Caco-2 (cell line): ENCODE measurements around the gene FGF12. TPM values are rescaled to one million over a fixed set of nuclear protein-coding genes. Genes with fewer than 3 reads are reported as not detected.

Source experiments
- BruUV-seq: library from RNA; stranded (reverse); fragments of 400-500 nt; replicated peaks from 2 replicates; lab custom pipeline; 2021; lab: Mats Ljungman, UMichigan
- CTCF ChIA-PET: fragments of 300-600 bp; sonication (Branson Sonifier 250); formaldehyde crosslinking; loops from one replicate; lab custom pipeline; 2022; ENCODE audit warnings: antibody characterized with exemption; lab: Charles Lee
- POLR2A ChIA-PET: fragments of 300-600 bp; sonication (Branson Sonifier 250); formaldehyde crosslinking; loops from one replicate; lab custom pipeline; 2022; ENCODE audit warnings: antibody characterized with exemption; lab: Charles Lee
- DNase-seq, 2 experiments: peaks; one replicate each; pipeline versions ENCODE4 v3.0.0 to v3.0.0-alpha.2; 2020 to 2022
- H3K27me3 ChIP-seq: replicated peaks from 2 replicates; pipeline ENCODE4 v1.6.0; 2011; ENCODE audit warnings: low read length; ENCODE audit not compliant: control insufficient read depth, insufficient read depth
- H3K36me3 ChIP-seq: 2 replicates; pipeline ENCODE4 v1.5.1; 2011; ENCODE audit warnings: low read length; ENCODE audit not compliant: control insufficient read depth, insufficient read depth
- H3K4me1 ChIP-seq: fragments of 250-450 bp; sonication (Bioruptor Pico); 2 replicates; pipeline ENCODE4 v1.5.1; 2020; ENCODE audit warnings: mild to moderate bottlenecking
- H3K4me3 ChIP-seq: 2 replicates; pipeline ENCODE4 v1.5.1; 2011; ENCODE audit warnings: low read depth, mild to moderate bottlenecking, control low read depth, low read length
- H3K9me3 ChIP-seq: fragments of 250-450 bp; sonication (Bioruptor Pico); 2 replicates; pipeline ENCODE4 v1.5.1; 2020; ENCODE audit warnings: mild to moderate bottlenecking, moderate library complexity
- H3K27ac Mint-ChIP-seq: one replicate; pipeline ENCODE4 v1.8.0; 2022; ENCODE audit warnings: mixed read lengths; ENCODE audit not compliant: unreplicated experiment
- H3K27me3 Mint-ChIP-seq: one replicate; pipeline ENCODE4 v1.8.0; 2022; ENCODE audit warnings: mixed read lengths; ENCODE audit not compliant: insufficient read depth, unreplicated experiment
- H3K36me3 Mint-ChIP-seq: one replicate; pipeline ENCODE4 v1.8.0; 2022; ENCODE audit warnings: mild to moderate bottlenecking, mixed read lengths; ENCODE audit not compliant: insufficient read depth, unreplicated experiment
- H3K4me1 Mint-ChIP-seq: one replicate; pipeline ENCODE4 v1.8.0; 2022; ENCODE audit warnings: low read depth, mixed read lengths; ENCODE audit not compliant: unreplicated experiment
- H3K4me3 Mint-ChIP-seq: one replicate; pipeline ENCODE4 v1.8.0; 2022; ENCODE audit warnings: mild to moderate bottlenecking, moderate library complexity, mixed read lengths; ENCODE audit not compliant: unreplicated experiment
- H3K9me3 Mint-ChIP-seq: one replicate; pipeline ENCODE4 v1.8.0; 2022; ENCODE audit warnings: mixed read lengths; ENCODE audit not compliant: unreplicated experiment
- CTCF ChIP-seq, 2 experiments: fragments of 200-600 bp in 1 of 2; IDR thresholded peaks; 1 replicate in 1 of 2; 2 replicates in 1 of 2; pipeline versions ENCODE4 v1.5.1 to v1.8.0; 2011 to 2022; ENCODE audit warnings: antibody characterized with exemption in 1 of 2, control low read depth in 1 of 2, inconsistent platforms in 1 of 2, low read depth in 1 of 2, low read length in 1 of 2, mild to moderate bottlenecking in 1 of 2, moderate library complexity in 1 of 2; ENCODE audit not compliant: insufficient read depth in 1 of 2, severe bottlenecking in 1 of 2, unreplicated experiment in 1 of 2
- intact Hi-C: fragments of 100-400 bp; cut with micrococcal nuclease; formaldehyde crosslinking; loops from one replicate; pipeline ENCODE4 v1.10.0; 2022; ENCODE audit not compliant: unreplicated experiment
- total RNA-seq: library from RNA; stranded (reverse); gene quantifications from 2 replicates; pipeline ENCODE4 v1.2.3, GENCODE V29; 2022

The FGF12 gene
- total RNA-seq, 1 experiment from 2014 or later = 0.41 TPM

GRCh38 chr3:192422997-192423342, 304.4 kb downstream of the FGF12 start:
- ChIA-PET CTCF (interaction anchor here (2.0 kb wide), 1 partner anchor 21 kb away, joined by 10 read pairs; no protein-coding TSS in a partner anchor), POLR2A (no interaction called here)
- intact Hi-C loops = loop anchor here (1.0 kb wide), 1 partner anchor 1006 kb away; no protein-coding TSS in a partner anchor
- H3K4me1 ChIP-seq = no peaks in the 10 kb centered on the region; the same call in 1 of the 2 replicates
- H3K27me3 ChIP-seq = no peaks in the 10 kb centered on the region
- Mint-ChIP-seq H3K9me3 (no peaks in the 10 kb centered on the region), H3K36me3 (no peaks in the 10 kb centered on the region), H3K27me3 (peaks cover 3% of the 10 kb centered on the region), H3K4me1 (no peaks in the 10 kb centered on the region), H3K27ac (no peak overlapping the region), H3K4me3 (no peak overlapping the region)
- no peak for DNase-seq
- no peak for TF ChIP-seq CTCF (IDR thresholded peaks at IDR 0.05; ENCODE audit: insufficient read depth in 1 of 2, low read depth in 1 of 2, low read length in 1 of 2, severe bottlenecking in 1 of 2, unreplicated experiment in 1 of 2)
- no peaks in the 10 kb centered on the region for H3K36me3 ChIP-seq
- no peaks in the 10 kb centered on the region for H3K9me3 ChIP-seq
- H3K4me3 ChIP-seq = no peak overlapping the region
- no TSS peak for BruUV-seq

- no TSS peak for BruUV-seq
- H3K27ac Mint-ChIP-seq = no peak overlapping the region
- Histone ChIP-seq H3K36me3 (no peaks in the 10 kb centered on the region), H3K4me1 (no peaks in the 10 kb centered on the region; the same call in 1 of the 2 replicates), H3K27me3 (no peaks in the 10 kb centered on the region), H3K9me3 (no peaks in the 10 kb centered on the region), H3K4me3 (no peak overlapping the region)
- ChIA-PET POLR2A (no interaction called here), CTCF (interaction anchor here (2.0 kb wide), 1 partner anchor 22 kb away, joined by 10 read pairs; no protein-coding TSS in a partner anchor)
- intact Hi-C loops = no loop called here
- H3K9me3 Mint-ChIP-seq = no peaks in the 10 kb centered on the region
- no peak overlapping the region for H3K4me3 Mint-ChIP-seq
- no peaks in the 10 kb centered on the region for H3K4me1 Mint-ChIP-seq
- no peak for TF ChIP-seq CTCF (IDR thresholded peaks at IDR 0.05; ENCODE audit: insufficient read depth in 1 of 2, low read depth in 1 of 2, low read length in 1 of 2, severe bottlenecking in 1 of 2, unreplicated experiment in 1 of 2)
- H3K27me3 Mint-ChIP-seq = peaks cover 2% of the 10 kb centered on the region
- no peak for DNase-seq
- no peaks in the 10 kb centered on the region for H3K36me3 Mint-ChIP-seq
Observed at GRCh38 chr3:192422321-192422996, 304.9 kb downstream of the FGF12 start.

- Histone ChIP-seq H3K4me3 (no peak overlapping the region), H3K27me3 (no peaks in the 10 kb centered on the region), H3K36me3 (no peaks in the 10 kb centered on the region), H3K9me3 (no peaks in the 10 kb centered on the region), H3K4me1 (no peaks in the 10 kb centered on the region; the same call in 1 of the 2 replicates)
- BruUV-seq = no TSS peak
- Mint-ChIP-seq H3K36me3 (no peaks in the 10 kb centered on the region), H3K27ac (no peak overlapping the region), H3K4me3 (no peak overlapping the region), H3K4me1 (no peaks in the 10 kb centered on the region), H3K9me3 (no peaks in the 10 kb centered on the region), H3K27me3 (peaks cover 2% of the 10 kb centered on the region)
- POLR2A ChIA-PET = no interaction called here
- TF ChIP-seq CTCF (IDR thresholded peaks at IDR 0.05; ENCODE audit: insufficient read depth in 1 of 2, low read depth in 1 of 2, low read length in 1 of 2, severe bottlenecking in 1 of 2, unreplicated experiment in 1 of 2) = no peak
- no peak for DNase-seq
- CTCF ChIA-PET = no interaction called here
- intact Hi-C loops = no loop called here
Observed at GRCh38 chr3:192419312-192419711, 308.0 kb downstream of the FGF12 start.
